Coronary artery (tissue), 2 donors: ENCODE results near the gene SPAG16.

Experiments
- DNase-seq: peaks from one replicate; pipeline ENCODE4 v3.0.0-alpha.2; 2017; ENCODE audit warnings: low spot score
- H3K27ac ChIP-seq, 2 donors: fragments of 200-600 bp; sonication (generic); one replicate each; pipeline ENCODE4 v1.5.1; 2016 to 2019
- H3K4me3 ChIP-seq: fragments of 200-600 bp; sonication (generic); 2 replicates; pipeline ENCODE4 v1.5.1; 2016; ENCODE audit warnings: mild to moderate bottlenecking, moderate library complexity
- CTCF ChIP-seq: fragments of 200-600 bp; sonication (generic); IDR thresholded peaks from one replicate; pipeline ENCODE4 v1.5.1; 2019; ENCODE audit warnings: antibody characterized with exemption

The SPAG16 gene

GRCh38 chr2:213723707-213724106 is 439.4 kb downstream of the SPAG16 start:
- DNase-seq: no peak
- no peak for TF ChIP-seq CTCF
- Histone ChIP-seq H3K27ac (no peak overlapping the region), H3K4me3 (no peak overlapping the region)

GRCh38 chr2:213726101-213726500 is 441.8 kb downstream of the SPAG16 start:
- DNase-seq: no peak
- no peak overlapping the region for H3K4me3 ChIP-seq
- H3K27ac ChIP-seq: no peak overlapping the region
- no peak for TF ChIP-seq CTCF

DNA sequence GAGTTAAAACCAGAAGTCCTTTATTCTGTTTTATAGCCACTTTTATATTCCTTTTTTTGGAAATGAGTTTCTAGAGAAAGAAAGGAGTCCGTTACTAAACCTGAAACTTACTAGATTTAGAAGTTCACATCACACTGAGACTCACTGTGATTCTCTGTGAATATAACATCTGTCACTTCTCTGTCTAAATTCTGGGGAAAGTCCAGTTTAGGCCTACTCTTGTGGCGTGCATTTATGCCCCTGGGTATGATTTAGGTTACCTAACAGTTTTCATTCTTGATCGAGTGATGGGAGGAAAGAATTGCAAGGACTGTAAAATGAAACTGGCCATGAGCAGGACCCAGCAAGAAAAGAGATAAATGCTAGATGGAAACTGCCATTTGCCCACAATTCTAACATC is 449.6 kb downstream of the SPAG16 start:
- Histone ChIP-seq H3K4me3 (no peak overlapping the region), H3K27ac (no peak overlapping the region)
- TF ChIP-seq CTCF: no peak
- no peak for DNase-seq

DNA sequence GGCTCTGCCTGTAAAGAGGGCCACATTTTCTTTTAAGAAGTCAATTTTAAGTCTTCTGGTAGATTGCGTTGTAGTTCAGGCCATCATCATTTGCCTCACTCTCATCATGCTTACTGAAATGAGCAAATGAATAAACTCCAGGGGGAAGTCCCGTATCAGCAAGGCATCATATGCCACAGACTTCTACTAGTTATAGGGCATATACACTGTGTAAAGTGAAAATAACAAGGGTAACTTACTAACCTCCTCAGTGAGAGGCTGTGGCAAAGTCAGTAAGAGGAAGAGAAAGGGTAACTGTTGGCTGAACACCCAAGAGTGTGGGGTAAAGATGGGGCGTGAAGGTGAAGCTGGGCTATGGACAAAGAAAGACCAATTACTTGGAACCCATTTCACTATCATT is 456.2 kb downstream of the SPAG16 start:
- DNase-seq: no peak
- no peak for TF ChIP-seq CTCF
- no peak overlapping the region for H3K4me3 ChIP-seq
- no peak overlapping the region for H3K27ac ChIP-seq

DNA sequence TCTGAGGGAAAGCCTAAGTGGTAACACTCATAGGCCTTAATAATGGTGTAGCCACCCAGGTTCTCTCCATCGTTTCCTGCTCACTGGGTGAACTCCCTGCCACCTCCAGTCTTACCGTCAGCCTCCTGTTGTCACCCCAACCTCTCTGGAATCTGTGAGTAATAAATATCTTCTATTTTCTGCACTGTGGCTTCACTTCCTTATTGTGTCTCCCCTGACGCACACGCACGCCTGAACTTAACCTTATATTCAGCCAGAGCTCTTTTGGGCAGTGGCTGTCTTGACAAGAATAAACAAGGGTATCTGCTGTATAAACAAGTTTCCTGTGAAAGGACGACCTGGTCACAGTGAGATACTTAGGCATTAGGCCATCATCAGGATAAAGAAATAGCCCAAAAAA is 467.2 kb downstream of the SPAG16 start:
- no peak for DNase-seq
- no peak for TF ChIP-seq CTCF
- H3K27ac ChIP-seq: no peak overlapping the region
- no peak overlapping the region for H3K4me3 ChIP-seq

- no peak overlapping the region for H3K27ac ChIP-seq
- H3K4me3 ChIP-seq: no peak overlapping the region
Measured at GRCh38 chr2:213752575-213752974, 468.3 kb downstream of the SPAG16 start.

GRCh38 chr2:213757525-213757924 is 473.3 kb downstream of the SPAG16 start:
- Histone ChIP-seq H3K27ac (no peak overlapping the region), H3K4me3 (no peak overlapping the region)
- no peak for TF ChIP-seq CTCF
- DNase-seq: no peak

More at GRCh38 chr2:213752575-213752974, 468.3 kb downstream of the SPAG16 start:
- no peak for TF ChIP-seq CTCF
- DNase-seq: no peak
